ENCODE measurements around the gene PXYLP1.

Gene PXYLP1

GRCh38 chr3:141239511-141240281 is 8.1 kb downstream of the PXYLP1 start:
- Histone ChIP-seq H3K27me3 (ENCODE audit: insufficient read depth, poor library complexity, severe bottlenecking) (no peaks in the 10 kb centered on the region), H3K27ac (replicated peaks) (no peak overlapping the region), H3K4me3 (replicated peaks; ENCODE audit: insufficient read depth, low read length) (no peak overlapping the region)
- TF ChIP-seq GABPA (IDR thresholded peaks at IDR 0.05; ENCODE audit: low read depth) (no peak), SPI1 (IDR thresholded peaks at IDR 0.05; ENCODE audit: borderline replicate concordance, low read depth) (no peak), POLR2AphosphoS5 (IDR thresholded peaks at IDR 0.05; ENCODE audit: low read depth) (no peak), CTCF (IDR thresholded peaks at IDR 0.05; ENCODE audit: insufficient read depth, low read length) (no peak), REST (IDR thresholded peaks at IDR 0.05; ENCODE audit: insufficient replicate concordance, low read depth) (no peak)
- DNase-seq (ENCODE audit: low read depth in 1 of 2, low spot score in 1 of 2): no peak

GRCh38 chr3:141240286-141240685 is 8.7 kb downstream of the PXYLP1 start:
- Histone ChIP-seq H3K27ac (replicated peaks) (no peak overlapping the region), H3K27me3 (ENCODE audit: insufficient read depth, poor library complexity, severe bottlenecking) (no peaks in the 10 kb centered on the region), H3K4me3 (replicated peaks; ENCODE audit: insufficient read depth, low read length) (no peak overlapping the region)
- DNase-seq (ENCODE audit: low read depth in 1 of 2, low spot score in 1 of 2): no peak
- no peak for TF ChIP-seq GABPA (IDR thresholded peaks at IDR 0.05; ENCODE audit: low read depth)
- TF ChIP-seq CTCF (IDR thresholded peaks at IDR 0.05; ENCODE audit: insufficient read depth, low read length): no peak
- TF ChIP-seq POLR2AphosphoS5 (IDR thresholded peaks at IDR 0.05; ENCODE audit: low read depth): no peak
- TF ChIP-seq SPI1 (IDR thresholded peaks at IDR 0.05; ENCODE audit: borderline replicate concordance, low read depth): no peak
- no peak for TF ChIP-seq REST (IDR thresholded peaks at IDR 0.05; ENCODE audit: insufficient replicate concordance, low read depth)

GRCh38 chr3:141240687-141241615 is 9.3 kb downstream of the PXYLP1 start:
- Histone ChIP-seq H3K27me3 (ENCODE audit: insufficient read depth, poor library complexity, severe bottlenecking) (no peaks in the 10 kb centered on the region), H3K4me3 (replicated peaks; ENCODE audit: insufficient read depth, low read length) (no peak overlapping the region), H3K27ac (replicated peaks) (no peak overlapping the region)
- TF ChIP-seq POLR2AphosphoS5 (IDR thresholded peaks at IDR 0.05; ENCODE audit: low read depth): no peak
- TF ChIP-seq CTCF (IDR thresholded peaks at IDR 0.05; ENCODE audit: insufficient read depth, low read length): no peak
- no peak for TF ChIP-seq SPI1 (IDR thresholded peaks at IDR 0.05; ENCODE audit: borderline replicate concordance, low read depth)
- TF ChIP-seq GABPA (IDR thresholded peaks at IDR 0.05; ENCODE audit: low read depth): no peak
- no peak for TF ChIP-seq REST (IDR thresholded peaks at IDR 0.05; ENCODE audit: insufficient replicate concordance, low read depth)
- no peak for DNase-seq (ENCODE audit: low read depth in 1 of 2, low spot score in 1 of 2)
